SH-SY5Y (cell line): Measurements from ENCODE around the gene GSTA5.

Experiments used
- GATA2 ChIP-seq: IDR thresholded peaks from 2 replicates; pipeline ENCODE4 v1.6.1; 2011; ENCODE audit warnings: mild to moderate bottlenecking, low read depth, low read length
- GATA3 ChIP-seq: IDR thresholded peaks from 2 replicates; pipeline ENCODE4 v1.6.1; 2011; ENCODE audit warnings: low read depth, mild to moderate bottlenecking, low read length, moderate library complexity

GSTA5 gene

DNA sequence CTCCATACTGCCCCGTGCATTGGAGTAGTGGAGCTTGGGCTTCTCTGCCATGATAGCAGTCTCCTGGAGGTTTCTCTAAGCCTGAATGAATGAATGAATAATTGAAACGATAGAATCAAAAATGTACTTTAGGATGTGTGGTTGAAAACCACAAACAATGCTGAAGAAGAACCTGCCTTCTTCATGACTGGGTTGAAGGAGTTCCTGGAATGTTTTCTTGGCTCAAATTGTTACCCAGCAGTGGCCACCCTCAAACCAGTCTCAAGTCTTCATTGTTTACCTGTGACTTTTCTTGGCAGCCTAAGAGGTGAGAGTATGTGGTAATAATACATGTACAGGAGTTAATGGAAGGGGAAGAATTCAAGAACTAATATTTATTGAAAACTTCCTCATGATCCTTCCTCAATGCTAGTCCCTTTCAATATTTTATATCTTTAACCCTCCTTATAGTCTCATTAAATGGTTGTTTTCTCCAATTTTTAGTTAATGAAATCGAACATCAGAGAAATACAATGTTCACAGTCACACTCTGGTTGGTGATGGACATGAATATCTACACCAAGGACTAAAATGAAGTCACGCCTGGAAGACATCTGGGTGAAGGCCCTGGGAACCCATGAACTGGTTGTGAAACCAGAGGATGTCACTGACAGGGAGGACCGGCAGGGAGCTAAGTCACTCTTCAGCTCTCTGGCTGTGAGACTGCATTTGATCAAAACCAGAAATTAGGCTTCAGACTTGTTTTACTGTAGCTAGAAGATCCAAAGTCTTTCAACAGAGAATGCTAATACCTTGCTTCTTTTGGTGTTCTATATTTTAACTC lies at the start of gene GSTA5:
GSTA5 (minus strand) TSS at position 51 of the 823 bp plus-strand sequence.
- TF ChIP-seq GATA3 (no peak), GATA2 (no peak)

DNA sequence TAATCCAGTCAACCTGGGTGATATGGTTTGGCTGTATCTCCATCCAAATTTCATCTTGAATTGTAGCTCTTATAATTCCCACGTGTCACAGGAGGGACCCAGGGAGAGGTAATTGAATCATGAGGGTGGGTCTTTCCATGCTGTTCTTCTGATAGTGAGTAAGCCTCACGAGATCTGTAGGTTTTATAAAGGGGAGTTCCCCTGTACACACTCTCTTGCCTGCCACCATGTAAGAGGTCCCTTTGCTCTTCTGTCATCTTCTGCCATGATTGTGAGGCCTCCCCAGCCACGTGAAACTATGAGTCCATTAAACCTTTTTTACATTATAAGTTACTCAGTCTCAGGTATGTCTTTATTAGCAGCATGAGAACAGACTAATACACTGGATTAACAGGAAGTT lies 49.4 kb upstream of the GSTA5 start:
- no peak for TF ChIP-seq GATA2
- TF ChIP-seq GATA3 = no peak

DNA sequence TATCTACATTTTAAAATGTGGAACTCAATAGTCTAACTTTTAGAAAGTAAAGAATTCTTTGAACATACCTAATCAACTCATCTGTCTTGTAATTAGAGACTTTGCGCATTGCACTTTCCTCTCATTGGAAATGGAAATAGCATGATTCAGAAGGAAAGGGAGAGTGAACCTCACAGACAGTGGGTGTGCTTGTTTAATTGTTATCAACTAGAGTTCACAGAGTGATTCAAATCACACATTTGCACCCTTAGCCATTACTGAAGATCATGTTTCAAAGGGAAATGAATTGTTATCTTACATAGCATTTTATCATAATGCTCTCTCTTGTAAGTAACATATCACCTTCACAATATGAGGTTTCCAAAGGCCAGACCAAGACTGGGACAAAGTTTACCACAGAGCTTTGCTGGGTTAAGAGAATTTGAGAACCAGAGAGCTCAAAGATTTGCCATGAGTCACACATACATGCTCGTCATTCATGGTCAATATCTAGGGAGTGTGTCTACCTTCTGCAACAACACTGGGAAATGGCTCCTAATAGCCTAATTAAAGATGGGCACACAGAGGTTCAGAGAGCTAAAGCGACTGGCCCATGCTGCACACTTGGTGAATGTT lies 47.4 kb upstream of the GSTA5 start:
- TF ChIP-seq GATA3 = no peak
- no peak for TF ChIP-seq GATA2

DNA sequence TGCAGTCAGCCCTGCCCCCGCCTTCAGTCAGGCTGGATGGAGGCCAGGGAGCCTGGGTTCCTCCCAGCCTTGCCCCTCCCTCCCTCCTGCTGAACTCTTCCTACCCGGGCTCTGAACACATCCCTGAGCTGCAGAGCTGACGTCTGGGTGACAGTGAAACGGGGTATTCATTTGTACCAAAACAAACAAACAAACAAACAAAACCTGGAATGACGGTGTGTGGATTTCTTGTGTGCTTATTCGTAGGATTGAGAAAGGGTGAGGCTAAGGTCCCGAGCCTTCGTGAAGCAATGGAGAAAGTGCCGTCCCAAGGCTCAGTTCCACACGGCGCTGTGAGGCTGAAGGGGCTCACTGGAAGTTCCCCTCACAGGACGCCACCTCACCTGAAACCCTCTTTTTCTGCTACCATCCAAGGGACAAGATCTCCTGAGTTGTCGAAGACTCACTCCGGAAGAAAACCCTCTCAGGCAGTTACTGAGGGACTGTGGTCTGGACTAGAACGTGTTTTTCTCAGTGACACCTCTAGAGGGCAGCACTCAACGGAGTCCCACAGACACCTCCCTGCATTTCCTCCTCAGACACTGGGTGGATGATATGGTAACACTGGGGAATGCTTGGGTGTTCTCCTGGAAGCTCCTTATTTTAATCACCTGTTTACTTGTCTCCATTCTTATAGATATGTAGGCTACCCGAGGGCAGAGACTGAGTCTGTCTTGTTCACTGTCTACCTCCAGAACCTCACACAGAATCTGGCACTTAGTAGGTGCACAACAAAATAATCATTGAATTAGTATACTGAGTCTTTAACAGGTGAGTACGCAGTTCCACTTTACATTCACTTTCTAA lies 41.6 kb upstream of the GSTA5 start:
- TF ChIP-seq GATA2 = no peak
- TF ChIP-seq GATA3 = no peak

DNA sequence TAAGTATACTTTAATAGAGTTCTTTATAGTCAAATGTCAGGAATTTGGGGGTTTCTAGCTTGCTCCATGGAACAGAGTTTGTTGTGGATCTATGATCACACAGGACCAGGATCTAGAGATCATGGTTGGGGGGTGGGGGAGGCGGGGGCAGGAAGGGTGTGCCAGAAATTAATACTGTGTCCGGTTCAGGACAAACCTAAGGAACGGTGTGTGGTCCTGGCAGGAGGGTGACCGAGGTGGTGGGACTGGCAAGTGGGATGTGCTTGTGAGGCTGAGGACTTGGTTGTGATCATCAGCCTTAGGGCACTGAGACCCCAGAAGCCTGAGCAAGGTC lies 41.0 kb upstream of the GSTA5 start:
- TF ChIP-seq GATA2 (no peak), GATA3 (no peak)

DNA sequence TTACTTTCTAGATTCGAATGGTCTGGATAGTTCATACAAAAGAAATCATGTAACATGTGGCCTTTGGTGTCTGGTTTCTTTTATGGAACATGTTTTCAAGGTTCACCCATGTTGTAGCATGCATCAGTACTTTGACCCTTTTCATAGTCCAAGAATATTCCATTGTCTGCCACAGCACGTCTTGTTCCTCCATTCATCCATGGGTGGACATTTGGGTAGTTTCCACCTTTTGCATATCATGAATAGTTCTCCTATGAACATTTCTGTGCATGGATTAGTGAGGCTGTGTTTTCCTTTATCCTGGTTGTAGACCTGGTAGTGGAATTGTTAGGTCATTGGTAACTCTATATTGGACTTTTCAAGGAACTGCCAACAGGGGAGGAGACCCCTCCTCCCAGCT lies 37.2 kb upstream of the GSTA5 start:
- no peak for TF ChIP-seq GATA2
- no peak for TF ChIP-seq GATA3

DNA sequence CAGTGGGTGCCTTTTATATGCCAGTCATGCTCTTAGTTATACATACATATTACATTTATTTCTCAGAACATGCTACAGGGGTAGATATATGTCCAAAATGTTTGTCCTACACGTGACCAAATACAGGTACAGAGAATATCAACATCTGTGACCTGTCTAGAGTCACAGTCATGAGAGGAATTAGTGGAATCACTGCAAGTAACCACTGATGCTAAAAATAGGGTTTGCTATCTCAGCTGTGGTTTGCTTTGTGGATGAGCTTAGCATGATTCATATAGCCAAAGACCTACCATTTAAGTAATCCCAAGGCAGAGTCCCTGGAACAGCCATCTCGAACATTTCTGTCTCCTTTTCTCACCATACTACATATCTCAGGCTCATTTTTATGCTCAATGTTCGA lies 36.6 kb upstream of the GSTA5 start:
- TF ChIP-seq GATA3 (no peak), GATA2 (no peak)

DNA sequence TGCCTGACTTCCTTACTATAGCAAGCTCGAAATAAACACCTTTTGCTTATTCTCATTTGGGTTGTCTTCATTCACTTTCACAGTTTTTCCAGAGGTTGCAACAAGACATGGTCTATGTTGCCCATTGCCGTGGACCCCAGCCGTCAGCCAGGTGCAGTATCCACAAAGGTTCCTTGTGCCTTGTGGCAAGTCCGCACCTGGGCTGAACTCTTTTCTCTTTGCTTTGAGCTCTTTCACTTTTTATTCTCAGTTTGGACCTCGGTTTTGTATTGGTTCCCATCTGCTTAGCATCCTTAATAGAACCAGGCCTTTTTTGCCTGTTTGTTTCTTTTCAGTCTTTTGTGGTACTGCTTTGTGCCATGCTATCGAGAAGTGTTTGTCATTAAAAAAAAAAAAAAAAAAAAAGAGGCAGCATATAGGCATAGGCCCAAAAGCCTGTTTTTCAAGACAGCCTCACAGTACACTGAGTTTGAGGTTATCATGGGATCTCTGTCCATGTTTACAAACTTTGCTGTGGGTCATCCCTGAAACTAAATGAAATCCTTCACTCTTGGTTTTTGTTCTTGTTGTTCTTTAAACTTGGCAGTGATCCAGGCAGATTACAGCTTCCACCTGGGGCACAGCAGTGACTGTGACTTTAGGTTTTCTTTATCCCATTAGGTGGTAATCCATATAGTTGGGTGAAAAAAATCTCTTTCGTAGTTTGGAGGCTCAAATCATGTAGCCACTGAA lies 35.6 kb upstream of the GSTA5 start:
- TF ChIP-seq GATA3 (no peak), GATA2 (no peak)

DNA sequence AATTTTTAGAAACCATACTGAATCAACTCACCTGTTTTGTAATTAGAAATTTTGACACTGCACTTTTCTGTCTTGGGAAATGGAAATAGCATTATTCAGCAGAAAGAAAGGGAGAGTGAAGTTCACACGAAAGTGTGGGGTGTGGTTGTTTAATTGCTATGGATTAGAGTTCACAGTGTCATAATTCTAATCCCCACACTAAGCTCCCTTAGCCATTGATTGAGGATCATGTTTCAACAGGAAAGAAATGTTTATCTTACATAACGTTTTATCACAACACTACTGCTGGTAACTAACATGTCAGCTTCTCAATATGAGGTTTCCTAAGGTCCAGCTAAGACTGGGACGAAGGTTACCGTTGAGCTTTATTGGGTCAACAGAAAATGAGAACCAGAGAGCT lies 31.4 kb upstream of the GSTA5 start:
- TF ChIP-seq GATA2 (no peak), GATA3 (no peak)

DNA sequence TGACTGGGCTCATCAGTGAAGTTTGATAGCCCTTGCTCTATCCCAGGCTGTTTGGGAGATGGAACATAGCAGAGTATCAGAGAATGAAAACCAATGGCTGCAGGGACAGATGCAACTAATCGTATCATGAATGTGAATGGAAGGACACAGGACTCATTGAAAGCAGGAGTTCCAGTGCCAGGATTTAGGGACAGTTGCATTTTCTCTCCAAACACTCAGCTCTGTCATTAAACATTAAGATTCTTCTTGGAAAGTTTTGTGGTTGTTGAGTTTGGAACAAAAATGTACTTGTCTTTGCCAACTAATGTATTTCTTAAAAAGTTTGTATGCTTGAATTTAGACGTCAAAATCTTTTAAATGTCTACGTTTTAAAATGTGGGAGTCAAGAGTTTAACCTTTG lies 31.0 kb upstream of the GSTA5 start:
- TF ChIP-seq GATA3 (no peak), GATA2 (no peak)

DNA sequence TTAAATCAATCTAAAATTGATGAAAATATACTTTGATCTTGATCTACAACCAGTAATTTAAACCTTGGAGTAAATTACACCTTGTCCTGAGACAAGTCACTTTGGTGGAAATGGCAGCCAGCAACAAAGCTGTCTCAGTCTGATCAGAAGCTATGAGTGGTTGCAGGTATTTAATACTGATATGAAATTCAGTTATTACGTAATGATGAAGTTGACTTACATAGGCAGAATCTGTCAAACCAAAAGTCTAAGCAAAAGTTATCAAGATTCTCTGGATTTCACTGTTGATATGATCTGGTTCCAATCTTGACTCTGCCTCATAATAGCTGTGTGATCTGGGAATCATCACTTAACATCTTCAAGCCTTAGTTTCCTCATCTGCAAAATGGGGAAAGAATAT lies 27.6 kb upstream of the GSTA5 start:
- TF ChIP-seq GATA2 (no peak), GATA3 (no peak)

DNA sequence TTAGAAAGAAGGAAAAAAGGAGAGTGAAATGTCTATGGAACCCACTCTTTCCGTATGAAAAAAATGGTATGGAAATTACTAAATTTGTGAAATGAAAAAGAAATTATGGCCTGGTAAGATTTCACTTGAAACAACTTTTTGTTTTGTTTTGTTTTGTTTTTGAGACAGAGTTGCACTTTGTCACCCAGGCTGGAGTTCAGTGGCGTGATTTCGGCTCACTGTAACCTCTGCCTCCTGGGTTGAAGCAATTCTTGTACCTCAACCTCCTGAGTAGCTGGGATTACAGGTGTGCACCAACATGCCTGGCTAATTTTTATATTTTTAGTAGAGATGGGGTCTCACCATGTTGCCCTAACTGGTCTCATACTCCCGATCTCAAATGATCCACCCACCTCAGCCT lies 17.8 kb upstream of the GSTA5 start:
- TF ChIP-seq GATA3 (no peak), GATA2 (no peak)

DNA sequence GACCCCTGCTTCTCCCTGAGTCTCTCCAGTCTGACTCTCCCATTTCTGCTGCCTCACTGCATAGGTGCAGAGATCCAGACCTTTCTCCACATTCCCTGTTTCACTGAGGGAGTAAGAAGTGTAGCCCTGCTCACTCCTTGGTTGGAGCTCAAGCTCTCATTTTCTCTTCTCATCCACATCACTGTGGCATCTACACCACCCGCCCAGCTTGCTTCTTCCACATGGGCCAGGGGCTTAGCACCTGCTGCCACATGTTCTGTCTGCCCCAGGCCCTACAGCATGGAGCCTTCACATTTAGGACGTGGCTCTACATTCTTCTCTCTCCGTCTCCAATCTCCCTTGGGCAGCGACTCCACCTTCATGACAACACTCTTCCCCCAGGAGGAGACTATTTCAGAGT lies 8.5 kb upstream of the GSTA5 start:
- TF ChIP-seq GATA2 (no peak), GATA3 (no peak)

DNA sequence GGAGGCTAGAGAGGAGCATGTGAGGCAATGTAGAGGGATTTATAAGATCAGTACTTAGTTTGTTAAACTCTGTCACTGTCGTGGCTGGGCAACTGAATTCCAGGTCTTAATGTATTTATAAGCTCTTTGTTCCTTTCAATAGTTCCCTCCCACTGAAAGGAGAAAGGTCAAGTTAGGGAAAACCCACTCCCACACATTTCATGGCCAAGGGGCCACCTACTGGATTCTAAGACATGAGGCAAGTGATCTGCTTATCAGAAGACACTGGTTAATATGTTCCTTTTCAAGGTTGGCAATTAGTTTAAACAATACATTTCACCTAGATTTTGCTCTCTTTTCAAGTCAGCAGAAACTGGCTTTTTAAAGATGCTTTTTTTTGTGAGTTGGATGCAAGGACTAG lies 5.4 kb upstream of the GSTA5 start:
- TF ChIP-seq GATA2 (no peak), GATA3 (no peak)

DNA sequence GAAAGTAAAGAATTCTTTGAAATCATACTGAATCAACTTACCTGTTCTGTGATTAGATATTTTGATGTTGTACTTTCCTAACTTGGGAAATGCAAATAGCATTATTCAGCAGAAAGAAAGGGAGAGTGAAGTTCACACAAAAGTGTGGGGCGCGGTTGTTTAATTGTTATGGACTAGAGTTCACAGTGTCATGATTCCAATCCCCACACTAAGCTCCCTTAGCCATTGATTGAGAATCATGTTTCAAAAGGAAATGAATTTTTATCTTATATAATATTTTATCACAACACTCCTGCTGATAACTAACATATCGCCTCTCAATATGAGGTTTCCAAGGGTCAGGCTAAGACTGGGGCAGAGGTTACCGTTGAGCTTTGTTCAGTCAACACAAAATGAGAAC lies 3.0 kb upstream of the GSTA5 start:
- no peak for TF ChIP-seq GATA2
